Activated CD4-positive, alpha-beta T cell treated with anti-CD3 and anti-CD28 coated beads for 4 hours (primary cell): ENCODE results near the gene TLL2.

Source experiments
- DNase-seq, 2 donors: peaks; one replicate each; pipeline ENCODE4 v3.0.0-alpha.2; 2020

TLL2 gene

GRCh38 chr10:96418582-96418981 is 95.1 kb downstream of the TLL2 start:
- no peak for DNase-seq

GRCh38 chr10:96417441-96417840 is 96.3 kb downstream of the TLL2 start:
- DNase-seq = no peak

- DNase-seq = no peak
Measured at GRCh38 chr10:96416643-96417042, 97.1 kb downstream of the TLL2 start.

DNA sequence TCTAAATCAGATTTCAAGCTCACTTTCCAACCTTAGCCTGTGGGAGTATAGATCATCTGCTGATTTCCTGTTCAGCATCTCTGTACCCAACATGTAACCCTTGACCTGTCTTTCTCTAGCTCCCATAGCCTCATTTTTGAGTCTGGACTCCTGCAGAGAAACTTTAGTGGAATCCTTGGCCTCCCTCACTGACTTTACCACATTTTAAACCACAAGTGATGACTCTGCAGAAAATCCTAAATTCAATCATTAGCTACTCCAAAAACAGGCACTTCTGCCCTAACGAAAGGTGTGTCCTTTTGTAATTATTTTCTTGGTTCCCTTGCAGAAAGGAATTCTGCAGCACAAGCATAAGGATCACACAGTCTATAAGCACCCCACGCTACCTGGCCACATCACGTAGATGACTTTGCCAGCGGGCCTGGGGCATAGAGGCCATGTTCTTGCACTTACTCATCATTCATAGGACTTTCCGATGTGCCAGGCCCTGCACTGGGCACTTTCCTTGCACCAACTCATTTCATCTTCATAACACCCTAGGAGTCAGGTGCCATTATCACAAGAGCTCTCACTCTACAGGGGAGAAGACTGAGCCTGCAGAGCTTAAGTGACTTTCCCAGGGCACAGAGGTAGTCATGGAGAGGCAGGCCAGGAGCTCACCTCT is 97.7 kb downstream of the TLL2 start:
- no peak for DNase-seq

DNA sequence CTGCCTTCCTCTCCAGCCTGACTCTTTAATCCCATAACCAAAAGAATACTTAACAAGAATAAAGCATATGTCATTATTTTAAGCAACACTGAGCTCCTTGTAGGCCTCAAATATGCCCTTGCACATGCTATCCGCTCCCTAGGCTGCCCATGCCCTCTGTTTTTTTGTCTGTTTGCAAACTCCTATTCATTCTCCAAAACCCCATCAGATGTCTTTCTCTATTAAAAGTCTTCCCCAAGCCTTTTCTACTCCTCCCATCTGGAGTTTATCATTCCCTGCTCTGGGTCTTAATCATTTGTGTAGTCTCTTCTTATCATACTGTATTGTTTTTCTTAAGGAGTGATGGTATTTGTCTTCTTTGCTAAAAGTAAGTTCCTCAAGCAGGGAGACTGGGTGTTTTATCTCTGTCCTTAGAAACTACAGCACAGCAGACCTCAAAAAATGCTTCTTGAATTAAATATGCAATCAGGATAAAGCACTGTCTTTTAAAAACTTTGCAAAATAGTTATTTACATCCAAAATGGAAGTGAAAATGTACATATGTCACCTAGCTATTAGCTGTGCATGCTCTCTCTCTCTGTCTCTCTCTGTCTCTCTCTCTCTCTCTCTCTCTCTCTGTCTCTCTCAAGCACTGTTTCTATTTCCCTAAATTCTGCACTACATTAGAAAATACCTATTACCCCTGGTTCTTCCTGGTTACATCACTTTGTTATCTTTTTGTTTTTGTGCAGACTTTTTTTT is 98.4 kb downstream of the TLL2 start:
- DNase-seq = no peak

- no peak for DNase-seq
Measured at GRCh38 chr10:96414303-96414702, 99.4 kb downstream of the TLL2 start.

- DNase-seq = no peak
Measured at GRCh38 chr10:96413151-96413787, 100.5 kb downstream of the TLL2 start.

DNA sequence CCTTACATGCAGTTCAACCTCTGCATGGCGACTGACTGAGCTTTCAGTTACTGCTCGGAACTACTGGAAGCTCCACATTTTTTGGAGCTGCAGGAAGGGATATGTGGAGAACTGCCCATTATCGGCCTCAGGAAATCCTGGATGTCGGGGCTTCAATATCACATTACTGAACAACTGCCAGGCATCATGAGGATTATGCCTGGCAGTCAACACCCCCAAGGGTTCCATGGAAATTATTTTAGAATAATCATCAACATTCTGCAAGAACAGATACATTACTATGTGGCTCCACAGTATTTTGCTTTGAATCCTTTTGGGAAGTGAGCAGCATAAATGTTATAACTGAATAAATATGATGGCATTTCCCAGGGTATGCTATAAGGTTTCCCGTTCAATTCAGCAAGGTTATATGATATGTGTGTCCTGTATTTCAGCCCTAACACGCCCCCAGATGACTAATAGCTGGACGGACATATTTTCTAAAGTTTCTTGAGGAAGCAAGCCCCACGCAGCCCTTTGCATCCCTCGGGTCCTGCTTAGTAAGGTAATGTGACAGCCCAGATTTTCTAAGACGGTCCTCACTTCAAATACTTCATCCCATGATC is 101.9 kb downstream of the TLL2 start:
- DNase-seq = no peak

DNA sequence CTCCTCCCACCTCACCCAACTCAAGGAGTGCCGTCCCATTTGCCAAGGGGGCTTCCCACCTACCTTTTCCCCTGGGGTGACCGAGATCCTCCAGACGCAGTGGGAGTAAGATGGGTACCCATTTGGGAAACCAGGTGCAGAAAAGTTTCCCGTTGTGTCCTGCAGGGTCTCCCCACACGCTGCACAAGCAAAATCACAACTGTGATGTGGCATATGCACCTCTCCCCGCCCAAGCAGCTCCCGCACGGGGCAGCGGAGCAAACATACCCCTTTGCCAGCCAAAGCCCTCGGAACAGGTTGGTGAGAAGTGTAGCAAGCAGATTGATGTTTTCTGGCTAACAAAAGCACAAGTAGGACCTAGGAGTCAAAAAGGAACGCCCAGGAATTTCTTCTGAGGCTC is 103.4 kb downstream of the TLL2 start:
- no peak for DNase-seq

- no peak for DNase-seq
Measured at GRCh38 chr10:96408201-96408600, 105.5 kb downstream of the TLL2 start.

- DNase-seq = no peak
Measured at GRCh38 chr10:96407560-96408069, 106.1 kb downstream of the TLL2 start.

GRCh38 chr10:96406091-96406490 is 107.6 kb downstream of the TLL2 start:
- no peak for DNase-seq

GRCh38 chr10:96402417-96403305 is 111.1 kb downstream of the TLL2 start:
- DNase-seq = no peak

GRCh38 chr10:96401036-96401435 is 112.7 kb downstream of the TLL2 start:
- DNase-seq = no peak

DNA sequence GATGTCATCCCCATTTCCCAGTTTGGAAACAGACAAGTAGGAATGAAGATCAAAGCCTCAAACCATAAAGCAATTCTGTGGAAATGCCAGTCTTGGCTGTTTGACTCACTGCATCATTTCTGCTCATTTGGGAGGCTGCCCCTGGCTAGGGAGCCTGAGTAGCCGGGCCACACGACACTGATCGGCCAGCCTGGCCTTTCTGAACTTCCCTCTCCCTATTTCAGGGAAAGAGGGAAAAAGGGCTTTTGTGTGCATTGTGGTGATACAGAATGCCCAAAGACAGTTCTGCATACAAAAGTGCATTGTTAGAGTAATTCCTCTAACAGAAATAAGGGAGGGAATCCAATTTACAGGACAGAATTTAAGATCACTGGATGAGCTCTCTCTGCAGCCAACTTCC is 113.3 kb downstream of the TLL2 start:
- DNase-seq = no peak

GRCh38 chr10:96397902-96398301 is 115.8 kb downstream of the TLL2 start:
- no peak for DNase-seq

DNA sequence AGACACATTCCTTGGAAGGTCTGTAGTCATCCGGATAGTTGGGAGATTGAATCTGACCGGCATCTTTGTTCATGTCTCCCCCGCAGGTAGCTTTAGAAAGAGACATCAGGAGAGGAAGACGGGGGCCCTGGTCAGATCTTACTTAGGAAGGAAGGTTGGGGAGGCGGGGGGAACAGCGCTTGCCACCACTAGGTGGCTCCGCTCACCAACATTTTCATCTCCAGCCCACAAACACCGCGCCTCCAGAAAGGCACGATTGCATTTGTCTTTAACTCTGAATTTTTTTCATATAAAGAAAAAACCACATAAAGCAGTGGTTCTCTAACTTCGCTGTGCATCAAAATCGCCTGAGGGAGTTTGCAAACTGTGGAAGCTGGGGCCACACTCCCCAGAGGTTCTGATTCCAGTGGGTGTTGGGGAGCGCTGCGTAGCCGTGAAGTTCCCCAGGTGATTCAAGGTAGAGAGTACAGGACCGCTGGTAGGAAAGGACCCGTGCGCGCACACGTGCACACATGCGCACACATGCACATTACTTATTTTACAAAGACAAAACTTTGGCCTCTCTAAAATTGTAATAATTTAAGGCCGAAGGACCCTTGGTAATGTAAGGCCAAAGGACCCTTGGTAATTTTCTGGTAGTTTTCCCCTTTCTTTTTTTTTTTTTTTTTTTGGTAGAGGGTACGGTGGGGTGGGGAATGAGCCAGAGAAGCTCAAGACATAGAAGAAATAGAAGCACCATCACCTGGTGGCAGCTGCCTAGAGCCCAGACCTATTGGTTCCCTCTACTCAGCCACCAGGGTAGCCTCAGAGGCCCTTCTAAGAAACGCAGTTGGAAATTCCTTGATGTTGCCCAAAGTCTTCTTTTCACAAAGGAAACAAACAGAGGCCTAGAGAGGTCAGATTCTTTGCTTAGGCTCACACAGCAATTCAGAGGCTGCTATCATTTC is 117.5 kb downstream of the TLL2 start:
- DNase-seq = peak; percentile 48 to 52

GRCh38 chr10:96390460-96390864 is 123.3 kb downstream of the TLL2 start:
- no peak for DNase-seq

DNA sequence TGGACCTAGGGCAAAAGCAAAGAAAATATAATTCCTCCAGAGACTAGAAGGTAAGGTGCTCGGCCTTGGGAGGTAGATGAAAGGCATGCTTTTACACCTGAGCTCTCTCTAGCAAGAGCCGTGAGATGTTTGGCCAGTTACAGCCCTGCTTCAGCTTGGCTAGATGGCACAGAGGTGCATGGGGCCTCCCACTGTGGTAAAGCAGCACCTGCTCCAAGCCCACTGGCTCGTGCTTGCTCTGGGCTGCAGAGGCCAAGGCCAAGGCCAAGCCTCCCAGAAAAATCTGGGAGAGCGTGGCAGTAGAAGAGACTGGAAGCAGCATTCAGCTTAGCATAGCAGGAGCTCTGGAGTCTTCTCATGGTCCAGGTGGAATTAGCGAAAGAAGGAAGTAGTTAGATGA is 123.9 kb downstream of the TLL2 start:
- DNase-seq = no peak

DNA sequence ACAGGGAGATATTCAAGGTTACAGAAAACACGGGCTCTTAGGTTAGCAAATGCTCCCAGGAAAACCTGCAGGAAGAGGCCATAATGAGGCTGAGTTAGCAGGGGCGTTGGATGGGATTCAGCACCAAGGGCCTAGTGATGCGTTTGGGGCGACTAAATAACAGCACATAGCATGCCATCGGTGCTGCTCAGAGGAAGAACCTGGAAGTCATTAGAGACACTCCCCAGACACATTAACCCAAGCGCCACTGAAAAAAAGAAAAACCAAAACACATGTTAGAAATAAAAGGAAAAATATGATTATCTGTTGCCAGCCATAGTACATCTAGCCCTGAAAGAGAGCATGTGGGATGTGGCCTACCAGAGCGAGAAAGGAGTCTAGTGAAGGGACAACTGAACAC is 126.1 kb downstream of the TLL2 start:
- no peak for DNase-seq

DNA sequence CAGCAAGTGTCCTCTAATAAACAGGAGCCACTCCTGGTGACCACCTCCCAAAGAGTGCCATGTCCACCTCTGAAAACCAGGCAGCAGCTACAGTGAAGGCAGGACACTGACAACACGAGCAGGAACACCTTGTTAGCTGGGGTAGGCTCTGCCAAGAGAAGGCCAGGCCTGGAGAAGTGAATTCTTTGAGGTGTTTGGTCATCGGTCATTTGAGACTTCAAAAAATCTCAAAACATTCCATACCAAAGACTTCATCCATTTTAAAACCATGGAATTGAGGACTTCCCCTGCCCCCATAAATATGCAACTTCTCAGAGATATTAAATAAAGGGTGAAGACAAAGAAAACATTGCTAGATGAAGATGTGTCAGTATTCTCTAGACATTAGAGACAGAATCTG is 126.6 kb downstream of the TLL2 start:
- no peak for DNase-seq
